Activated CD4-positive, alpha-beta T cell treated with anti-CD3 and anti-CD28 coated beads, Interleukin-2, amount 10 ng/mL, durations not matched to agents 24 days and 14 days (primary cell): ENCODE measurements around the gene NPHS1. TPM values are rescaled to one million over a fixed set of nuclear protein-coding genes. Genes with fewer than 3 reads are reported as not detected.
"Not testable (repeated sequence)": the region's sequence is repeated elsewhere in the genome, so short reads cannot be mapped to it uniquely, and the experiment has no call there.

Source experiments
- DNase-seq: peaks from one replicate; pipeline ENCODE4 v3.0.0; 2022
- H3K27ac Mint-ChIP-seq: one replicate; pipeline ENCODE4 v1.8.0; 2022; ENCODE audit warnings: mild to moderate bottlenecking, mixed read lengths
- H3K27me3 Mint-ChIP-seq: one replicate; pipeline ENCODE4 v1.8.0; 2022; ENCODE audit warnings: mixed read lengths
- H3K36me3 Mint-ChIP-seq: one replicate; pipeline ENCODE4 v1.8.0; 2022; ENCODE audit warnings: low read depth, mild to moderate bottlenecking, mixed read lengths
- H3K4me1 Mint-ChIP-seq: one replicate; pipeline ENCODE4 v1.8.0; 2021; ENCODE audit warnings: mixed read lengths
- H3K4me3 Mint-ChIP-seq: one replicate; pipeline ENCODE4 v1.8.0; 2022; ENCODE audit warnings: mild to moderate bottlenecking, moderate library complexity, mixed read lengths
- H3K9me3 Mint-ChIP-seq: one replicate; pipeline ENCODE4 v1.8.0; 2021; ENCODE audit warnings: mixed read lengths
- intact Hi-C: fragments of 100-400 bp; cut with micrococcal nuclease; formaldehyde crosslinking; loops from one replicate; pipeline ENCODE4 v1.15.1; 2023
- total RNA-seq: library from RNA; stranded (reverse); gene quantifications from 2 replicates; pipeline ENCODE4 v1.2.3, GENCODE V29; 2022

Gene NPHS1
- total RNA-seq, 1 donor from 2014 or later: not detected

DNA sequence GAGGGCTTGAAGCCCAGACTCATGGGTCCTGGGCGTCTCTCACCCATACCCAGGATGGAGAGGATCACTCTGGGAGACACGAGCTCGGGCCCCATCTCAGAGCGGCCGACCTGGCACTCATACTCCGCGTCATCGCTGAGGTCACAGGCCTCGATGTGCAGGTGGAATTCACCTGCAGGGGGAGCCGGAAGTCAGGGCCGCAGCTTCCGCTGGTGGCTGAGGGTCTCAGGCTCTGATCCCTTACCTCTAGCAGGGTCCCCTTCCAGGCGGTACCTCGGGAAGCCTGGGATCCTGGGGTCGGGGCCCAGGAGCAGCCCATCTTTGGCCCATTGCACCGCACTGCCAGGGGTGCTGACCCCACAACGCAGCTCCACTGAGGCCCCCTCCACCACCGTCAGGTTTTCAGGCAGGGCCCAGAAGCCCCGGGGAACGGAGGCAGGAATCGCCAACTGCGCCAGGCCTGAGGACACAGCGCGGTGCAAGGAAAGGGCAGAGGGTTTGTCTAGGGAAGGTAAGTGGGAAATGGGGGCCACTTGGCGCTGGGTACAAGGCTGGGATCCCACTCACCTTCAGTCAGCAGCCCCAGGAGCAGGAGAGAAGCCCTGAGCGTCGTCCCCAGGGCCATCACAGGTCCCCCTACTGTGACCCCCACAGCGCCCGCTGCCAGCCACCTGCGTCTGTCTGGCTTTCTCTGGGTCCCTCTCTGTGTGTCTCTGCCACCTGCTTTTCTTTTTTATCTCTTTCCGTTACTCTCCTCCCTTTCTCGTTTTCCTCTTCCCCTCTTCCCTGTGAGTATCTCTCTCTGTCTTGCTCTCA lies 883 bp downstream of the NPHS1 start:
- Mint-ChIP-seq H3K4me1 (peaks cover 6% of the 10 kb centered on the region), H3K9me3 (no peaks in the 10 kb centered on the region), H3K36me3 (no peaks in the 10 kb centered on the region), H3K27ac (no peak overlapping the region), H3K4me3 (no peak overlapping the region), H3K27me3 (peaks cover 54% of the 10 kb centered on the region)
- no peak for DNase-seq
- intact Hi-C loops: no loop called here

DNA sequence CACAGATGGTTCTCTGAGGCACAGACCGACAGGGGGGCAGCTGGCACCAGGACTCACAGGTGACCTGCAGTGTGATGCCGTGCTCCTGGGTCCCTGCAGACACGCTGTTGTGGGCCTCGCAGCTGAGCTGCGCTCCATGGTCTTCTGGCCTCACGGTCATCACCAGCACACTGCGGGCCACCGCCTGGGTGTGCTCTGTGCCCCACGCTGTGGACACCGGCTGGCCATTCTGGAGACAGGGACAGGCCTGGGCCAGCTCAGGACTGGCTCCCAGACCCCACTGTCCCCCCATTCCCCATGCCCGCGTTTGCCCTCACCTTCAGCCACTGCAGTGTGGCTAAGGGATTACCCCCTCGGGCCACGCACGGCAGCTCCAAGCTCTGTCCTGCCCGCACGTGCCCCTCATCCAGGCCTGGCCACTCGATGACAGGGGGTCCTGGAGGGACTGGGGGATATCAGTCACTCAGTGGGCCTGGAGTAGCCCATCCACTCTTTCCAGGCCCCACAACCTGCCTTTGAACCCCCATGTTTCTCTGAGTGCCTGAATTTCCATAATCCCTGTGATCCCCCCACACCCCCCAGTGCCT lies 3.3 kb downstream of the NPHS1 start:
- intact Hi-C loops: no loop called here
- Mint-ChIP-seq H3K27ac (no peak overlapping the region), H3K36me3 (no peaks in the 10 kb centered on the region), H3K4me3 (no peak overlapping the region), H3K4me1 (peaks cover 14% of the 10 kb centered on the region), H3K27me3 (peaks cover 59% of the 10 kb centered on the region), H3K9me3 (no peaks in the 10 kb centered on the region)
- DNase-seq: no peak

DNA sequence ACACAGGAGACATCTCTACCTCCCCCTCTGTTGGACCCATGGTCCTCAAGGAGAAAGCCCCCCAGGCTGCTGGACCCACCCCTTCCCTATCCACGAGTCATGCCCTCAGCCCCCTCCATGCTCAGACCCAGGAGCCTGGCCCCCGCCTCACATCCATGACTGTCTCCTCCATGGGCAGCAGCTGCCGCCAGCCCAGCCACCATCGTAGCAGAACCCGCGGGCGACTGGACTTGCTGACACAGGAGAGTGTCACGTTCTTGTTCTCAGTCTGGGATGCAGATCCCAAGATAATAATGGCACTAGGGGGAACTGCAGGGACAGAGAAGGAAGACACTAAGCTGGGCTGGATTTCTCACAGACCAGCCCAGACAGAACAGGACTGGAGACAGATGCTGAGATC lies 3.8 kb downstream of the NPHS1 start:
- H3K9me3 Mint-ChIP-seq: no peaks in the 10 kb centered on the region
- no peak overlapping the region for H3K27ac Mint-ChIP-seq
- intact Hi-C loops: no loop called here
- no peak overlapping the region for H3K4me3 Mint-ChIP-seq
- no peak for DNase-seq
- H3K36me3 Mint-ChIP-seq: no peaks in the 10 kb centered on the region
- H3K27me3 Mint-ChIP-seq: peaks cover 64% of the 10 kb centered on the region
- H3K4me1 Mint-ChIP-seq: peaks cover 14% of the 10 kb centered on the region

DNA sequence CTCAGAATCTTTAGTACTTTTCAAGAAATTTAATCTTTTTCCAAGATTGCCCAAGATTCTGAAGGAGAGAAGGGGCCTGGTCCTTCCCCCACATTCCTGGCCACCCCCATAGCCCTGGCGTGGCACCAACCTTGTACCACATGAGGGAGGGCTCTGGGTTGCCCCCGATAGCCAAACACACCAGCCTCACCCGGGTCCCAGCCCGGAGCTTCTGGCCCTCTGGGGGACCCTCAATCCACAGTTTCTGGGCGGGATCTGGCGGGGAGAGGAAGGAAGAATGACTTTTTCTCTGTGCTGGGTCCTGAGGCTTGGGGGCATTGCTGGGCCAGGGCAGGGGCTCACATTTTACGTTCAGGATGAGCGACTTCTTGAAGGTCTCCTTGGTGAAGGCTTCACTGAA lies 4.4 kb downstream of the NPHS1 start:
- no peak for DNase-seq
- H3K9me3 Mint-ChIP-seq: no peaks in the 10 kb centered on the region
- no peaks in the 10 kb centered on the region for H3K36me3 Mint-ChIP-seq
- intact Hi-C loops: no loop called here
- no peak overlapping the region for H3K27ac Mint-ChIP-seq
- peaks cover 66% of the 10 kb centered on the region for H3K27me3 Mint-ChIP-seq
- peaks cover 12% of the 10 kb centered on the region for H3K4me1 Mint-ChIP-seq
- H3K4me3 Mint-ChIP-seq: no peak overlapping the region

DNA sequence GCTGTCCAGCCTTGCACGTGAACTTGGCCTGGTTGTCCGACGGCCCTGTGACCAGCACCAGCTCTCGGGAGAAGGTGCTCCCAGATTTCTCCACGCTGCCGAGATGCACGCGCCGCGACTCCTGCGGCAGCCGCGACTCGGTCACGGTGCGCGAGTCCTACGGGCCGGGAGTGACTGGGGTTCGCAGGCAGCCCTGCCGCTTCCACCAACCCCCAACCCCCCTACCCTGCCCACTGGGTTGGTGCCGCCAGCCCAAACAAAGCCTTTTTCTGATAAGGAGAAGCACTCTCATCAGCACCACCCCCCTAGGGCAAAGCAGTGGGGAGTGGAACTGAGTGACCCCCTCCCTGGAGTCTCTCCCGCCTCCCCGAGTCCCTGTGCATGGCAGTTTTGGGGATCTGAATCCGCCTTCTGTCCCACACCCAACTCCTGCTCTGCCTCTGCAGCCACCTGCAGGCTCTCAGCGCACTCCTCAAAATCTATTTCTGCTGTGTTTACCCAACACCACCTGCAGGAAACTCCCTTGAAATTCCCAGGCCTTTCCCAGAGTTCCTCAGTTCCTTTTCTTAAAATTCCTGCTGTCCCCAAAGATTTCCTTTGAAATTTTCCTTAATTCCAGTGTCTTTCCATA lies 6.2 kb downstream of the NPHS1 start:
- intact Hi-C loops: no loop called here
- Mint-ChIP-seq H3K4me1 (peaks cover 12% of the 10 kb centered on the region), H3K27me3 (peaks cover 61% of the 10 kb centered on the region), H3K36me3 (no peaks in the 10 kb centered on the region), H3K4me3 (no peak overlapping the region), H3K27ac (no peak overlapping the region), H3K9me3 (no peaks in the 10 kb centered on the region)
- peak; percentile 58 for DNase-seq

DNA sequence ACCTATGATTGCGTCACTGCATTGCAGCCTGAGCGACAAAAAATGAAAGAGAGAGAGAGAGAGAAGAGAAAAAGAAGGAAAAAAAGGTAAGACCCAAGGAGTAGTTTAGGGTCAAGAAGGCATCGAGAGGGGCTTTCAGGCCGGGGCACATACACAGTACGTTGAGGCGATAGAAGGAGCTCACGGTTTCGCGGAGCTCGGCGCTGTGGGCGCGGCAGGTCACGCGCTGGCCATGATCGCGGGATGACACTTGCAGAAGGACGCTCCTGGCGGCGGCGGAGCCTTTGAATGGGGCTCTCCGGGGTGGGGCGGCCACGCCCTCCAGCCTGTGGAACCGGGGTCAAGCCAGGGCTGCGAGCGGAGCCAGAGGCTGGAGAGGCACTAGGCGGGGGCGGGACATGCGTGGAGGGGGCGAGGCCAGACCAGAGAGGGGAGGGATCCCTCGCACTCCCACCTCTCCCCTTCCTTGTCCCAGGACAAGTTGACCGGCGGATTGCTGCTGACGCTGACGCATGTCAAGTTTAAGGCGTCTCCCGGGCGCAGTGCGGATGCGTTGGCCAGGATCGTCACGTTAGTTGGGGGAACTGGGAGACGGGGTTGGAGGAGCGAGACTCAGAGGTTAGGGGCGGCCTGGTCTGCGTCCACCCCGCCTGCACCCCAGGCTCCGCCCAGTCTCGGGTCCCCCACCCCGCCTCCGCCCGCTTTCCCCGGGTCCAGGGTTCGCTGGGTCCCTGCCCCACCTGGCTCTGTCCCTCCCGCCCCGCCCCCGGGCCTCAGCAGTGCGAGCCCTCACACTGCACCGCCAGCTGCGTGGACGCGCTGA lies 6.9 kb downstream of the NPHS1 start:
- H3K4me1 Mint-ChIP-seq: peaks cover 12% of the 10 kb centered on the region
- no peaks in the 10 kb centered on the region for H3K9me3 Mint-ChIP-seq
- peak; percentile 62 for DNase-seq
- H3K4me3 Mint-ChIP-seq: peak overlapping the region; percentile 66
- H3K36me3 Mint-ChIP-seq: no peaks in the 10 kb centered on the region
- intact Hi-C loops: no loop called here
- no peak overlapping the region for H3K27ac Mint-ChIP-seq
- H3K27me3 Mint-ChIP-seq: peaks cover 54% of the 10 kb centered on the region

DNA sequence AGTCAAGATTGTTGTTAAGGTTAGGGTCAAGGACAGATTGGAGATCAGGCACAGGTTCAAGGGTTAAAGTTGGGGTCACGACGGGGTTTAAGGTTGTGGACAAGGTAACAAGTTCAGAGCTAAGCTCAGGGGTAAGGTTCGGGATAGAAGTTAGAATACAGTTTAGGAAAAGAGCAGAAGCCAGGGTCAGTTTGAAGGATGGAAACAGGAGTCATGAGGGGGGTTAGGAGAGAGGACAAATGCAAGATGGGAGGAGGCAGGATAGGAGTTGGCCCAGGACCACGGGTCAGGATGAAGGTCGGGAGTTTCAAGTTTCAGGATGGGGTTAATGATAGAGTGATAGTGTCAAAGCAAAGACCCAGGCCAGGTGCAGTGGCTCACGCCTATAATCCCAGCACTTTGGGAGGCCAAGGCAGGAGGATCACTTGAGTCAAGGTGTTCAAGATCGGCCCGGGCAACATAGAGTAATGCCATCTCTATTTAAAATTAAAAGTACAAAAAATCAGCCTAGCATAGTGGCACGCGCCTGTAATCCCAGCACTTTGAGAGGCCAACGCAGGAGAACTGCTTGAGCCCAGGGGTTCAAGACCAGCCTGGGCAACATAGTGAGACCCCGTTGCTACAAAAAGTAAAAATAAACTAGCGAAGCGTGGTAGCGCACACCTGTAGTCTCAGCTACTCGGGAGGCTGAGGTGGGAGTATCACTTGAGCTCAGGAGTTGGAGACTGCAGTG lies 7.7 kb downstream of the NPHS1 start:
- Mint-ChIP-seq H3K27ac (no peak overlapping the region), H3K36me3 (no peaks in the 10 kb centered on the region), H3K4me3 (peak overlapping the region; percentile 66), H3K9me3 (no peaks in the 10 kb centered on the region), H3K27me3 (peaks cover 51% of the 10 kb centered on the region), H3K4me1 (peaks cover 12% of the 10 kb centered on the region)
- intact Hi-C loops: no loop called here
- no peak for DNase-seq

DNA sequence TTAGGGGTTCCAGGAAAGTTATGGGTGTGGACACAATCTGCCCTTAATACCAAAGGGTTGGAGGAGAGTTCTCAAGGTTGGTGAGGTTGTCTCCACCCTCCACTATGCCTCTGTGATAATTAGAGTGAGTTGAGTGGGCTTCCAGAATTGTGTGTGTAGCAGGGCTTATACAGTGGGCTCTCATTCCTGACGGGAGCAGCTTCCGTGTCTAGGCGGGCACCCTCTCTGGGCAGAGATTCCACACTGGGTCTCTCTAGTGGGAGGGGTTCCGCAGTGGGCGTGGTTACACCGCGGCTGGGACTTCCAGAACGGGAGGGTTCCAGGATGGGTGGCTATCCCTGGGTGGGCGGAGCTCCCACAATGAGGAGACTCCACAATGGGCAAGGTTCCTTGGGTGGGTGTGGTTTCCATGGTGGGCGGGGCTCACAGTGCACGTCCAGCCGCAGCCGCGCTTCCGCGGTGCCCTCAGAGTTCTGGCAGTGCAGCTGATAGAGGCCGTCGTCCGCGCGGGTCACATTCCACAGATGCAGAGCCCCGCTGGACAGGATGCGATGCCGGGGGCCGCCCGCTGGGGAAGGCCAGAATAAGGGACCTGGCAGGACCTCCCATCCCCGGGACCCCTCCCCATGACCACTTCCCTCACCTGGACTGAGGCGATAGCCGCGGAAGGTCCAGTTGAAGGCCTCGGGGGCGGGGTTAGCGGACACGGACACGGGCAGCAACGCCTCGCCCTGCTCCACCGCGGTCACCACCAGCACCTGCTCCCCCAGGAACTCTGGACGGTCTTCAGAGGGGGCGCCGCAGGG lies 8.4 kb downstream of the NPHS1 start:
- Mint-ChIP-seq H3K9me3 (no peaks in the 10 kb centered on the region), H3K4me1 (peaks cover 12% of the 10 kb centered on the region), H3K4me3 (no peak overlapping the region), H3K27ac (no peak overlapping the region), H3K27me3 (peaks cover 48% of the 10 kb centered on the region), H3K36me3 (no peaks in the 10 kb centered on the region)
- intact Hi-C loops: no loop called here
- DNase-seq: peak; percentile 65

DNA sequence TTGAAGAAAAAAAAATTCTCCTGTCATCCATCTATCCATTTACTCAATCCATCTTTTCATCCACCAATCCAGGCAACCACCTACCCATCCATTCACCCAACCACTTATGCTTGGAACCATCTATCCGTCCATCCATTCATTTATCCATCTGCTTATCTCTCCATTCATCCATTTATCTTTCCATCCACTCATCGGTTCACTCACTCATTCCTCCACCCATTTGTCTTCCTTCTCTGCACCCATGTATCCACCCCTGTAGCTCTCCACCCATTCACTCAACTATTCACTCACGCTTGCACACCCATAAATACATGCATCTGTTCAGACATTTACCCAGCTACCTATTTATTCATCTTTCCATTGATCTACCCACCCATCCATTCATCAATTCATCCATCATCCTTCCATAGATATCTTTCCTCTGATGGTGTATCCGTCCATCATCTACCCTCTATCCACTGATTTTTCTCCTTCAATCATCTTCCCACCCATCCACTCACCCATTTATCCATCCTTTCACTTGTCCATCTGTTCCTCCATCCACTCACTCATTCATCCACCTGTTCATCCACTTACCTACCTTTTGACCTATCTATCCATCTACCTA lies 9.5 kb downstream of the NPHS1 start:
- no peak overlapping the region for H3K4me3 Mint-ChIP-seq
- H3K36me3 Mint-ChIP-seq: no peaks in the 10 kb centered on the region
- H3K9me3 Mint-ChIP-seq: no peaks in the 10 kb centered on the region
- H3K27me3 Mint-ChIP-seq: peaks cover 42% of the 10 kb centered on the region
- no peak overlapping the region for H3K27ac Mint-ChIP-seq
- H3K4me1 Mint-ChIP-seq: peaks cover 12% of the 10 kb centered on the region
- intact Hi-C loops: no loop called here
- DNase-seq: no peak

DNA sequence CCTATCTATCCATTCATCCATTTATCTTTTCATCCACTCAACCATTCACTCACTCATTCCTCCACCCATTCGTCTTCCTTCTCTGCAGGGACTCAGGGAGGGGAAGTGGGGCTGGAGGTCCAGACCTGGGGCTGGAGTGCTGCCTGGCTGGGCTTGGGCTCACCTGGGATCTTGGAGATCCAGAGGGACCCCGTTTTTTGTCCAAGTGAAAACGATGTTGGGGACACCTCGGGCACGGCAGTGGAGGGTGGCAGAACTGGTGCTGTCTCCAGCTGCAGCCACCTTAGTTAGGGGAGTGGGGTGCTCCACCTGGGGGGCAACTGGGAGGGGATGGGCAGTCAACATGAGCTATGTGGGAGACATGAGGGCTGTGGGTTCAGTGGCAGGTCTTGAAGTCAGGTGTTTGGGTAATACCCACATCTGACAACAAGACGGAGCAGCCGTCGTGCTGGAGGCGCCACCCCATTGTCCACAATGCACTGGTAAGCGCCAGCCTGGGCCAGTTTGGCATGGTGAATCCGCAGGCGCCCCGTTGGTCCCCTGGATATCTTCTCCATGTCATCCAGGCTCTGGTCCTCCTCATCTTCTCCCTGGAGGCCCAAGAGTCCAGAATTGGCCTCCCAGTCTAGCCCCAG lies 10.2 kb downstream of the NPHS1 start:
- intact Hi-C loops: no loop called here
- no peaks in the 10 kb centered on the region for H3K9me3 Mint-ChIP-seq
- DNase-seq: no peak
- H3K27ac Mint-ChIP-seq: no peak overlapping the region
- no peak overlapping the region for H3K4me3 Mint-ChIP-seq
- H3K27me3 Mint-ChIP-seq: peaks cover 41% of the 10 kb centered on the region
- H3K36me3 Mint-ChIP-seq: no peaks in the 10 kb centered on the region
- H3K4me1 Mint-ChIP-seq: peaks cover 12% of the 10 kb centered on the region

DNA sequence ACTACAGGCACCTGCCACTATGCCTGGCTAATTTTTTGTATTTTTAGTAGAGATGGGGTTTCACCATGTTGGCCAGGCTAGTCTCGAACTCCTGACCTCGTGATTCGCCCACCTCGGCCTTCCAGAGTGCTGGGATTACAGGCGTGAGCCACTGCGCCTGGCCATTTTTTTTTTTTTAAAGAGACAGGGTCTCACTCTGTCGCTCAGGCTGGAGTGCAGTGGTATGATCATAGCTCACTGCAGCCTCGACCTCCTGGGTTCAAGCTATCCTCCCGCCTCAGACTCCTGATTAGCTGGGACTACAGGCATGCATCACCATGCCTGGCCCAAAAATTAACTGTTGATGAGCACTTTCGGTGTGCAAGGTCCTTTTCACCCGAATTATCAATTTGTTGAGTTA lies 16.2 kb downstream of the NPHS1 start:
- H3K4me3 Mint-ChIP-seq: not testable (repeated sequence)

DNA sequence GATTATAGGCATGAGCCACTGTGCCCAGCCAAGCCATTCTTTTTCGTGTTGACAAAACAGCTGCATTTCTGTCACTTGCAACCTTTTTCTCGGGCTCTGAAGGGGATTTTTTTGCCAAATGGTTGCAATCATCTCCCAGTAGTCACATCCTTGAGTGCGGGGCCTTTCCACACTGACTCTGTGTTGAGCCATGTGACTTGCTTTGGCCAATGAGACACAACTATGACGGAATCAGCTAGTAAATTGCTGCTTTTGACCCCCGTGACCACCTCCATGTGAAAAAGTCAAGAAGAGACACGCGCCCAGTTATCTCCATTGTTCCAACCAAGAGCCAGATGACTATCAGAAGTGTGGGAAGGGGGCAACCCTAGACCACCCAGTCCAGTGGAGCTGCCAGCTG lies 18.3 kb downstream of the NPHS1 start:
- Mint-ChIP-seq H3K4me1 (no peaks in the 10 kb centered on the region), H3K4me3 (no peak overlapping the region), H3K9me3 (no peaks in the 10 kb centered on the region), H3K36me3 (no peaks in the 10 kb centered on the region), H3K27me3 (peaks cover 11% of the 10 kb centered on the region), H3K27ac (no peak overlapping the region)
- intact Hi-C loops: no loop called here
- no peak for DNase-seq

More for the DNA sequence above, 16.2 kb downstream of the NPHS1 start:
- H3K9me3 Mint-ChIP-seq, intact Hi-C loops, H3K36me3 Mint-ChIP-seq, H3K4me1 Mint-ChIP-seq, H3K27ac Mint-ChIP-seq, DNase-seq: not testable (repeated sequence)
- H3K27me3 Mint-ChIP-seq: peaks cover 11% of the 10 kb centered on the region
